Measurements from ENCODE around the gene EXTL1. TPM values are rescaled to one million over a fixed set of nuclear protein-coding genes. Genes with fewer than 3 reads are reported as not detected.

EXTL1 gene
- total RNA-seq, 1 experiment from 2014 or later: 1.0 TPM

DNA sequence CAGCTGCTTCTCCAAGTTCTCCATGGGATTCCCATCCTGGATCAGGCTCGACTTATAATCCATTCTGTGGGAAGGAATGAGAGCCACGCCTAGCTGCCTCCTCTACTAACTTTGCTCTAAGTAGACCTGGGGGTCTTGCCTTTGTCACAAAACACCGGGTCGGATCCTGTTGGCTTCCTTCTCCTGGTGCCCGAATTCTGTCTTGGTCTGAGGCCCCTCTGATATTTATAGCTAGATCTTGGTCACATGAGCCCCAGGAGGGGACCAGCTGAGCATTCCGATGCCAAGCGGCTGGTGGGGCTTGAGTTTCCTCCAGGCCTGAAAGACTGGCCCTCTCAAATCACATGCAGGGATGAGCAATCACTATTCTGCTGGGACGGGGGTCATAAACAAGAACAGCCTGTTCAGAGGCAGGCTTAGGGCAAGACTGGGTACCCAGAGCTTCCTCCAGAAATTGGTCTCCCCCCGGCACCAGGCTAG is 45.9 kb downstream of the EXTL1 start, which contains the start of gene TRIM63:
Gene TRIM63, minus strand, starts transcription at position 199 of the 480 bp plus-strand sequence. Its CDS starts 136 bp downstream, at position 63.
- WGBS (ENCODE audit: extremely low coverage, insufficient read length, low lambda C conversion rate): no CpG with 5 or more reads among the region's 9 CpGs
- no peak within 1 kb of the TSS for H3K4me3 Mint-ChIP-seq

More for the DNA sequence above, 45.9 kb downstream of the EXTL1 start, which contains the start of gene TRIM63:
- DNase-seq: no peak
- H3K27me3 Mint-ChIP-seq (ENCODE audit: low read depth): peaks cover 30% of the 10 kb centered on the region
- Histone ChIP-seq H4K20me1 (ENCODE audit: control insufficient read depth, insufficient read depth, insufficient read length) (no peaks in the 10 kb centered on the region), H3K4me1 (ENCODE audit: insufficient read depth, low read length) (no peaks in the 10 kb centered on the region), H3K23me2 (ENCODE audit: insufficient read length, low read depth, low read length, poor library complexity, severe bottlenecking) (no peaks in the 10 kb centered on the region), H4K8ac (replicated peaks; ENCODE audit: insufficient read length, low read depth, low read length) (no peak within 1 kb of the TSS), H3K4ac (ENCODE audit: low read depth, low read length) (no peak within 1 kb of the TSS), H4K5ac (ENCODE audit: insufficient read length, low read depth, low read length) (no peak within 1 kb of the TSS), H2BK12ac (ENCODE audit: insufficient read length, low read depth, low read length) (no peak within 1 kb of the TSS), H3K9me3 (ENCODE audit: control insufficient read depth, low read depth, low read length) (no peaks in the 10 kb centered on the region), H4K91ac (ENCODE audit: insufficient read length, low read depth, low read length) (no peak within 1 kb of the TSS), H3K4me2 (ENCODE audit: insufficient read depth, insufficient read length, low read length) (no peak within 1 kb of the TSS), H3K27me3 (ENCODE audit: insufficient read depth, low read length) (no peaks in the 10 kb centered on the region), H3K14ac (ENCODE audit: insufficient read depth, low read length) (0 out of 2 replicates have a peak within 1 kb of the TSS, but pooled peaks have one; percentile 16), H3K79me1 (ENCODE audit: insufficient read depth, low read depth, low read length, poor library complexity, severe bottlenecking) (no peaks in the 10 kb centered on the region), H2AFZ (ENCODE audit: low read length) (no peak within 1 kb of the TSS), H3K18ac (ENCODE audit: insufficient read length, low read depth, low read length) (no peak within 1 kb of the TSS), H2AK5ac (ENCODE audit: insufficient read length, low read length) (no peak within 1 kb of the TSS), H3K56ac (ENCODE audit: insufficient read length, low read depth, low read length) (no peak within 1 kb of the TSS), H3K79me2 (ENCODE audit: insufficient read depth, low read length) (no peaks in the 10 kb centered on the region), H2BK120ac (ENCODE audit: low read depth, low read length, poor library complexity, severe bottlenecking) (no peak within 1 kb of the TSS), H2BK5ac (ENCODE audit: insufficient read length, low read length) (no peak within 1 kb of the TSS), H2BK15ac (ENCODE audit: low read depth, low read length) (no peak within 1 kb of the TSS), H2BK20ac (ENCODE audit: low read depth, low read length, poor library complexity, severe bottlenecking) (no peak within 1 kb of the TSS), H3K27ac (ENCODE audit: insufficient read length, low read depth, low read length) (no peak within 1 kb of the TSS), H3K9ac (ENCODE audit: extremely low read depth, insufficient read length, low read length) (no peak within 1 kb of the TSS), H3T11ph (ENCODE audit: low read length) (no peak within 1 kb of the TSS), H3K23ac (ENCODE audit: insufficient read length, low read depth, low read length) (no peak within 1 kb of the TSS)
- H3K4me1 Mint-ChIP-seq: peaks cover 10 to 20% of the 10 kb centered on the region in 2 experiments
- no peak within 1 kb of the TSS; a peak in 1 of 7 replicates for H3K27ac Mint-ChIP-seq
- H3K36me3 Mint-ChIP-seq (ENCODE audit: insufficient read depth in 1 of 3, low read depth in 3 of 3): no peaks in the 10 kb centered on the region; a peak in 1 of 7 replicates
- TF ChIP-seq, protein P1, sequence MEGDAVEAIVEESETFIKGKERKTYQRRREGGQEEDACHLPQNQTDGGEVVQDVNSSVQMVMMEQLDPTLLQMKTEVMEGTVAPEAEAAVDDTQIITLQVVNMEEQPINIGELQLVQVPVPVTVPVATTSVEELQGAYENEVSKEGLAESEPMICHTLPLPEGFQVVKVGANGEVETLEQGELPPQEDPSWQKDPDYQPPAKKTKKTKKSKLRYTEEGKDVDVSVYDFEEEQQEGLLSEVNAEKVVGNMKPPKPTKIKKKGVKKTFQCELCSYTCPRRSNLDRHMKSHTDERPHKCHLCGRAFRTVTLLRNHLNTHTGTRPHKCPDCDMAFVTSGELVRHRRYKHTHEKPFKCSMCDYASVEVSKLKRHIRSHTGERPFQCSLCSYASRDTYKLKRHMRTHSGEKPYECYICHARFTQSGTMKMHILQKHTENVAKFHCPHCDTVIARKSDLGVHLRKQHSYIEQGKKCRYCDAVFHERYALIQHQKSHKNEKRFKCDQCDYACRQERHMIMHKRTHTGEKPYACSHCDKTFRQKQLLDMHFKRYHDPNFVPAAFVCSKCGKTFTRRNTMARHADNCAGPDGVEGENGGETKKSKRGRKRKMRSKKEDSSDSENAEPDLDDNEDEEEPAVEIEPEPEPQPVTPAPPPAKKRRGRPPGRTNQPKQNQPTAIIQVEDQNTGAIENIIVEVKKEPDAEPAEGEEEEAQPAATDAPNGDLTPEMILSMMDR (conservative IDR thresholded peaks at IDR 0.05): no peak
- H3K9me3 Mint-ChIP-seq: no peaks in the 10 kb centered on the region

Measured in H9 (cell line).